IMR-90 (cell line): ENCODE data around the gene ATP5F1D. TPM values are rescaled to one million over a fixed set of nuclear protein-coding genes. Genes with fewer than 3 reads are reported as not detected.

Source experiments
- ATAC-seq: fragments of 200-7000 bp; cut with Tn5 transposase; 2 replicates; pipeline ENCODE4 v1.9.1; 2020; ENCODE audit warnings: low read depth, mild to moderate bottlenecking, moderate library complexity
- BruUV-seq: library from RNA; stranded (reverse); fragments of 400-500 nt; replicated peaks from 2 replicates; lab custom pipeline; 2021; lab: Mats Ljungman, UMichigan
- CTCF ChIA-PET: fragments of 300-600 bp; formaldehyde crosslinking; extraction: SDS; loops from one replicate; lab custom pipeline; 2021; ENCODE audit warnings: antibody characterized with exemption; lab: Yijun Ruan, JAX
- POLR2A ChIA-PET: fragments of 300-600 bp; sonication (Branson Sonifier 250); formaldehyde crosslinking; loops from one replicate; lab custom pipeline; 2022; ENCODE audit warnings: antibody characterized with exemption; ENCODE audit not compliant: unreplicated experiment; lab: Charles Lee
- DNase-seq: peaks from one replicate; pipeline ENCODE4 v3.0.0; 2013
- H2AFZ ChIP-seq: replicated peaks from 2 replicates; pipeline ENCODE3; 2013; ENCODE audit warnings: low read length, mild to moderate bottlenecking; ENCODE audit not compliant: poor library complexity
- H2AK5ac ChIP-seq: 2 replicates; pipeline ENCODE4 v1.6.1; 2013; ENCODE audit warnings: low read depth, low read length, inconsistent platforms
- H2AK9ac ChIP-seq: replicated peaks from 2 replicates; pipeline ENCODE3; 2013; ENCODE audit warnings: mild to moderate bottlenecking, low read depth, low read length, moderate library complexity; ENCODE audit not compliant: poor library complexity
- H2BK120ac ChIP-seq: 2 replicates; pipeline ENCODE4 v1.6.1; 2013; ENCODE audit warnings: low read depth, low read length, inconsistent platforms
- H2BK15ac ChIP-seq: 3 replicates; pipeline ENCODE4 v1.6.1; 2013; ENCODE audit warnings: low read depth, low read length, inconsistent platforms
- H2BK20ac ChIP-seq: 2 replicates; pipeline ENCODE4 v1.6.1; 2013; ENCODE audit warnings: low read depth, mild to moderate bottlenecking, inconsistent platforms, low read length, moderate library complexity
- H2BK5ac ChIP-seq: 2 replicates; pipeline ENCODE4 v1.6.1; 2013; ENCODE audit warnings: mild to moderate bottlenecking, low read depth, low read length, inconsistent platforms; ENCODE audit not compliant: poor library complexity, severe bottlenecking
- H3K14ac ChIP-seq: replicated peaks from 2 replicates; pipeline ENCODE4 v1.6.1; 2013; ENCODE audit warnings: low read depth, low read length, inconsistent platforms
- H3K18ac ChIP-seq: 2 replicates; pipeline ENCODE4 v1.6.1; 2013; ENCODE audit warnings: low read depth, low read length, control low read depth
- H3K23ac ChIP-seq: 2 replicates; pipeline ENCODE4 v1.6.1; 2013; ENCODE audit warnings: low read depth, low read length, inconsistent platforms
- H3K27ac ChIP-seq: 2 replicates; pipeline ENCODE4 v1.5.1; 2013; ENCODE audit warnings: mild to moderate bottlenecking, control low read depth, low read length; ENCODE audit not compliant: insufficient read depth
- H3K27me3 ChIP-seq: 2 replicates; pipeline ENCODE4 v1.6.1; 2013; ENCODE audit warnings: low read length; ENCODE audit not compliant: control insufficient read depth, insufficient read depth
- H3K36me3 ChIP-seq: 2 replicates; pipeline ENCODE4 v1.6.1; 2013; ENCODE audit warnings: low read length, mixed read lengths; ENCODE audit not compliant: control insufficient read depth, insufficient read depth
- H3K4ac ChIP-seq: 2 replicates; pipeline ENCODE4 v1.6.1; 2013; ENCODE audit warnings: low read depth, low read length, inconsistent platforms
- H3K4me1 ChIP-seq: 2 replicates; pipeline ENCODE4 v1.6.1; 2013; ENCODE audit warnings: low read length, mixed read lengths; ENCODE audit not compliant: control insufficient read depth, insufficient read depth
- H3K4me2 ChIP-seq: 2 replicates; pipeline ENCODE4 v1.6.1; 2013; ENCODE audit warnings: low read depth, mild to moderate bottlenecking, control low read depth, low read length, moderate library complexity
- H3K4me3 ChIP-seq: 2 replicates; pipeline ENCODE4 v1.5.1; 2013; ENCODE audit warnings: low read depth, mild to moderate bottlenecking, control low read depth, low read length, moderate library complexity; ENCODE audit not compliant: insufficient read depth
- H3K56ac ChIP-seq: 2 replicates; pipeline ENCODE4 v1.6.1; 2013; ENCODE audit warnings: low read length, inconsistent platforms; ENCODE audit not compliant: insufficient read depth; ENCODE audit errors: extremely low read depth
- H3K79me1 ChIP-seq, 2 experiments: 2 replicates each; pipeline ENCODE4 v1.6.1; 2013; ENCODE audit warnings: low read length in 2 of 2, inconsistent platforms in 1 of 2, low read depth in 1 of 2
- H3K9ac ChIP-seq: 2 replicates; pipeline ENCODE4 v1.6.1; 2013; ENCODE audit warnings: low read depth, low read length, control low read depth
- H3K9me1 ChIP-seq: 2 replicates; pipeline ENCODE4 v1.6.1; 2013; ENCODE audit warnings: low read length, inconsistent platforms; ENCODE audit not compliant: insufficient read depth
- H3K9me3 ChIP-seq: 2 replicates; pipeline ENCODE4 v1.6.1; 2013; ENCODE audit warnings: low read length; ENCODE audit not compliant: control insufficient read depth, insufficient read depth
- H4K20me1 ChIP-seq: 2 replicates; pipeline ENCODE4 v1.6.1; 2013; ENCODE audit warnings: low read length, inconsistent platforms; ENCODE audit not compliant: insufficient read depth
- H4K5ac ChIP-seq: 2 replicates; pipeline ENCODE4 v1.6.1; 2013; ENCODE audit warnings: mild to moderate bottlenecking, low read depth, low read length, control low read depth
- H4K8ac ChIP-seq, 2 experiments: 2 replicates each; pipeline ENCODE4 v1.6.1; 2013; ENCODE audit warnings: low read depth in 2 of 2, low read length in 2 of 2, control low read depth in 1 of 2, inconsistent platforms in 1 of 2
- H4K91ac ChIP-seq: 2 replicates; pipeline ENCODE4 v1.6.1; 2013; ENCODE audit warnings: low read depth, low read length, inconsistent platforms; ENCODE audit not compliant: insufficient read depth
- FOS ChIP-seq: fragments of 150-350 bp; IDR thresholded peaks from 2 replicates; pipeline ENCODE4 v1.6.1; 2016; ENCODE audit warnings: low read depth, low read length
- MAFK ChIP-seq: IDR thresholded peaks from 2 replicates; pipeline ENCODE4 v1.6.1; 2012; ENCODE audit warnings: low read depth, low read length, improper control_type of control experiment
- NFE2L2 ChIP-seq: fragments of 150-350 bp; IDR thresholded peaks from 2 replicates; pipeline ENCODE4 v1.6.1; 2016; ENCODE audit warnings: low read depth, mild to moderate bottlenecking, low read length
- WGBS, 2 experiments: methylation state at CpG; one replicate each; pipeline versions ENCODE4 v1.1.5 to v1.1.7; 2013; ENCODE audit warnings: missing lambda C conversion rate in 2 of 2; ENCODE audit not compliant: insufficient read length in 1 of 2; ENCODE audit errors: extremely low coverage in 2 of 2; 5-methylcytosine and 5-hydroxymethylcytosine counted together
- dilution Hi-C: fragments of 300-500 bp; cut with HindIII; formaldehyde crosslinking; loops from one replicate; pipeline ENCODE4 v1.14.3; 2018; ENCODE audit warnings: low sequenced_read_pairs; ENCODE audit not compliant: unreplicated experiment
- in situ Hi-C: fragments of 300-500 bp; cut with MboI; formaldehyde crosslinking; loops from 3 replicates; pipeline ENCODE4 v1.14.3; 2019; ENCODE audit warnings: low sequenced_read_pairs, inconsistent platforms, mixed read lengths
- intact Hi-C: fragments of 100-400 bp; cut with micrococcal nuclease; formaldehyde crosslinking; loops from 2 replicates; pipeline ENCODE4 v1.10.0; 2022
- polyA plus RNA-seq, 3 experiments: library from polyadenylated mRNA; depleted of rRNA; stranded (reverse); fragments of >200 nt; gene quantifications; 2 replicates each; pipeline ENCODE4 v1.2.3, GENCODE V29; 2012; ENCODE audit warnings: low replicate concordance in 1 of 3
- total RNA-seq: library from RNA; depleted of rRNA; stranded (reverse); fragments of >200 nt; gene quantifications from 2 replicates; pipeline ENCODE4 v1.2.3, GENCODE V29; 2012
- TF ChIP-seq, protein P1 (sequence below): fragments of 150-350 bp; IDR thresholded peaks from 2 replicates; pipeline ENCODE4 v1.6.1; 2016; ENCODE audit warnings: low read depth, mild to moderate bottlenecking, low read length, moderate library complexity, borderline replicate concordance

The ATP5F1D gene
- total and polyA plus RNA-seq, 2 of the 4 experiments (the other 2 are of a cell fraction) = 7.3 to 140 TPM

DNA sequence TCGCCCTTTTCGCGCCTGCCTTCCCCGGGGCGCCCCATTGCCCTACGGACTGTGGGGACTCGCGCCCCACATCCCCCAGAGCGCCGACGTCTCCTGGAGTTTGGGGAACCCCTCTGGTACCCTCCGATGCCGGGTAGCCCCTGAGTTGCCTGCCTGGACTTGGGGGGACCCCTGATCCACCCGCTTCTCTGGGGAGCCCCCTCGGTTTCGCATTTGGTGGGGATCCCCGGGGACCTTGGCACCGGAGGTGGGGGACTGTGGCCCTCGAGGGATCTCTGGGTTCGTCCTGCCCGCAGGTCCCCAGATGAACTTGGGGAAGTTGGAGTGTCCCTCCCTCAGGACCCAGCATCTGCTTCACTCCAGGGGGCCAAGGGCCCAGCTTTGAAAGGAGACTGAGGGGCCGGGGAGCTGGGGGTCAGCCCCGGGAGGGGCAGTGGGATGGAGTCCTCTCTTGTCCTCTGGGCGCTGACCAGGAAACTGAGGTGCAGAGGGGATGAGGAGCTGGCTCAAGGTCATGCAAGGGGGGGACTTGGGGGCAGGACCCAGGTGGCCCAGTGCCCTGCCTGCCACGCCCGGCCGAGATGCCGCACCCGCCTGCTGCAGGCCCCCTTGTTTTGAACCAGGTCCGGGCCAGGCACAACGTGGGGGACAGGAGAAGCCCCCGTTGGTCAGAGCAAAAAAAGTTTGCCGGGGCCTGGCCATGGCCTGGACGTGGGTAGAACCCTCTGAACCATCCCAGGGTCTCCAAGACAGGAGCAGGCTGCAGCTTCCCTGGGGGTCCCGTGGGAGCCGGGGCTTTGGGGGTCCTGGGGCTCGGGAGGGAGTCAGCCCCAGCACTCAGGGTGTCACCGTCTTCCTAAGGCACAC is 45.2 kb downstream of the ATP5F1D start (continued):
- TF ChIP-seq MAFK = no peak

DNA sequence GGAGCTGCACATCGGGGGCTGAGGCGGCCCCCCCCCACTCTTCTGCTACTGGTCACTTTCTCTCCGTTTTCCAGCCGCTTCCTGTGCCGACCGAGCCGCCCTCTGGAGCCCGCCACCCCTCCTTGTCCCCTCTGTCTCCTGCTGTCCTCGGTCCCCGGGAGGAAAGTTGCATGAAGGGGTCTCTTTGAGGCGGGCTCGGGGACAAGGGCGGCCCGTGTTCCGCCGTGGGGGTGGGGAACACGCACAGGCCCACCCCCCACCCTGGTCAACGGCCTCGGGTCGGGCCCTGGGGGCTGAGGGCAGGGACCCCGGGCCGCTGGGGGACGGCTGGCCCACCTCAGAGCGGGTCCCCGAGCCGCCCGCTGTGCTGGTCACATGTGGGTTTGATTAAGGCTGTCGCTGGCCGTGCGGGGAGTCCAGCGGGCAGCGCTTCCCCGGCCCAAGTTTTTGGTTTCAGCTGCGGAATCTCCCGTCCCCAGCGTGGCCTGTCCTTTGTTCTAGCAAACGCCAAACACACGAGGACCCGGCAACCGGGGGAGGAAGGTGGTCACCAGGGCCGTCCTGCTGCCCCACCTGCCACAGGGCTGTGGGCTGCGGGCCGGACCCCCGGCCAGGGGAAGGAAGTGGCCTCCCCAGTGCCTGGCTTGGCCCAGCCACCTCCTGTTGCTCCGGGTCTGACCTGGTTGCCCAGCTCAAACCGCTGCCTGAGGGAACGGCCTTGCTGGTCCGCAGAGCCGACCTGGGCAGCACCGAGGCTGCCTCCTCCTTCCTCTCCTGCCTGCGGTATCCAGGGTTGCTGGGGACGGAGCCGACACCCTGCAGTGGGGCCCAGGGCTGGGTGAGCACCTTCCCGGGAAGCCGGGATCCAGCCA is 46.0 kb downstream of the ATP5F1D start:
- Histone ChIP-seq H3K14ac (no peak overlapping the region), H4K20me1 (0 out of 2 replicates have a peak, but pooled peaks cover 5% of the 10 kb centered on the region), H3K56ac (no peak overlapping the region), H2AFZ (no peak overlapping the region), H3K4me3 (no peak overlapping the region), H3K23ac (no peak overlapping the region), H3K36me3 (no peaks in the 10 kb centered on the region), H3K27ac (no peak overlapping the region), H3K9me1 (no peaks in the 10 kb centered on the region), H3K4ac (no peak overlapping the region), H2BK5ac (no peak overlapping the region), H4K5ac (no peak overlapping the region), H3K79me1 (no peaks in the 10 kb centered on the region), H3K27me3 (peaks cover 51% of the 10 kb centered on the region), H2BK15ac (no peak overlapping the region), H2BK120ac (no peak overlapping the region), H2AK9ac (no peak overlapping the region), H2AK5ac (no peak overlapping the region), H2BK20ac (no peak overlapping the region), H3K18ac (no peak overlapping the region), H4K91ac (no peak overlapping the region), H3K4me2 (no peak overlapping the region), H3K9me3 (no peaks in the 10 kb centered on the region), H4K8ac (no peak overlapping the region), H3K9ac (no peak overlapping the region), H3K4me1 (no peaks in the 10 kb centered on the region)
- ChIA-PET CTCF (no interaction called here), POLR2A (no interaction called here)
- TF ChIP-seq, protein P1, sequence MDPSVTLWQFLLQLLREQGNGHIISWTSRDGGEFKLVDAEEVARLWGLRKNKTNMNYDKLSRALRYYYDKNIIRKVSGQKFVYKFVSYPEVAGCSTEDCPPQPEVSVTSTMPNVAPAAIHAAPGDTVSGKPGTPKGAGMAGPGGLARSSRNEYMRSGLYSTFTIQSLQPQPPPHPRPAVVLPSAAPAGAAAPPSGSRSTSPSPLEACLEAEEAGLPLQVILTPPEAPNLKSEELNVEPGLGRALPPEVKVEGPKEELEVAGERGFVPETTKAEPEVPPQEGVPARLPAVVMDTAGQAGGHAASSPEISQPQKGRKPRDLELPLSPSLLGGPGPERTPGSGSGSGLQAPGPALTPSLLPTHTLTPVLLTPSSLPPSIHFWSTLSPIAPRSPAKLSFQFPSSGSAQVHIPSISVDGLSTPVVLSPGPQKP = no peak
- no peak for TF ChIP-seq FOS
- TF ChIP-seq NFE2L2 = no peak
- no TSS peak for BruUV-seq
- dilution Hi-C loops (no loop called here), in situ Hi-C loops (no loop called here), intact Hi-C loops (no loop called here)
- ATAC-seq = no peak
- no peak for DNase-seq
- WGBS, 2 experiments = 38% methylated on average over 26 of the region's 55 CpGs; no CpG with 5 or more reads in 1 of the 2 experiments
